GM18508 (cell line): ENCODE measurements around the gene CRY1.
"Not testable (repeated sequence)": the region's sequence is repeated elsewhere in the genome, so short reads cannot be mapped to it uniquely, and the experiment has no call there.

Source experiments
- ATAC-seq: cut with Tn5 transposase; IDR thresholded peaks from one replicate; pipeline ENCODE4 v1.9.1; 2021; ENCODE audit warnings: moderate number of reproducible peaks; ENCODE audit not compliant: insufficient read depth, unreplicated experiment

Gene CRY1

GRCh38 chr12:107019546-107019945 lies 73.8 kb downstream of the CRY1 start:
- no peak for ATAC-seq

- ATAC-seq = no peak
Observed at GRCh38 chr12:107017042-107017441, 76.3 kb downstream of the CRY1 start.

- ATAC-seq = no peak
Observed at GRCh38 chr12:107014055-107014454, 79.3 kb downstream of the CRY1 start.

- no peak for ATAC-seq
Observed at GRCh38 chr12:107012736-107013425, 80.5 kb downstream of the CRY1 start.

GRCh38 chr12:107011519-107011918 lies 81.8 kb downstream of the CRY1 start:
- ATAC-seq = no peak

- ATAC-seq = no peak
Observed at GRCh38 chr12:107007411-107007810, 85.9 kb downstream of the CRY1 start.

GRCh38 chr12:107002665-107003064 lies 90.7 kb downstream of the CRY1 start:
- ATAC-seq = not testable (repeated sequence)

- no peak for ATAC-seq
Observed at GRCh38 chr12:106999446-106999845, 93.9 kb downstream of the CRY1 start.

GRCh38 chr12:106997916-106998315 lies 95.4 kb downstream of the CRY1 start:
- ATAC-seq = no peak

- not testable (repeated sequence) for ATAC-seq
Observed at GRCh38 chr12:106996102-106996501, 97.2 kb downstream of the CRY1 start.

- no peak for ATAC-seq
Observed at GRCh38 chr12:106994579-106995220, 98.6 kb downstream of the CRY1 start.

GRCh38 chr12:106987846-106988245 lies 105.5 kb downstream of the CRY1 start:
- ATAC-seq = no peak

GRCh38 chr12:106986625-106987389 lies 106.5 kb downstream of the CRY1 start, which contains the start of gene MTERF2:
Gene MTERF2, minus strand, starts transcription at chr12:106987146. Its CDS starts 8,432 bp downstream, at chr12:106978714.
- peak; percentile 61 for ATAC-seq

GRCh38 chr12:106986135-106986534 lies 107.2 kb downstream of the CRY1 start:
- no peak for ATAC-seq

- ATAC-seq = no peak
Observed at GRCh38 chr12:106985479-106985878, 107.9 kb downstream of the CRY1 start.

- ATAC-seq = no peak
Observed at GRCh38 chr12:106984588-106985137, 108.7 kb downstream of the CRY1 start.

- no peak for ATAC-seq
Observed at GRCh38 chr12:106982229-106982628, 111.1 kb downstream of the CRY1 start.

GRCh38 chr12:106981788-106982187 lies 111.6 kb downstream of the CRY1 start:
- no peak for ATAC-seq

- no peak for ATAC-seq
Observed at GRCh38 chr12:106980944-106981343, 112.4 kb downstream of the CRY1 start.

GRCh38 chr12:106978035-106978800 lies 115.1 kb downstream of the CRY1 start:
- ATAC-seq = no peak
